Loucy (cell line): Measurements from ENCODE around the gene AKR7A2.

ENCODE experiments used
- H2AFZ ChIP-seq: fragments of 200-600 bp; sonication (generic); 2 replicates; pipeline ENCODE4 v1.6.0; 2016; ENCODE audit warnings: antibody characterized with exemption, mild to moderate bottlenecking, low read length, moderate library complexity
- H3F3A ChIP-seq: fragments of 200-600 bp; 2 replicates; pipeline ENCODE4 v1.6.0; 2016; ENCODE audit warnings: antibody characterized with exemption, low read depth, mild to moderate bottlenecking
- H3K27me3 ChIP-seq: fragments of 200-600 bp; sonication (generic); 2 replicates; pipeline ENCODE4 v1.6.1; 2014; ENCODE audit warnings: low read length, mild to moderate bottlenecking; ENCODE audit not compliant: insufficient read depth, poor library complexity, severe bottlenecking
- H3K36me3 ChIP-seq: fragments of 200-600 bp; sonication (generic); 2 replicates; pipeline ENCODE4 v1.6.1; 2016; ENCODE audit warnings: low read length; ENCODE audit not compliant: insufficient read depth
- H3K4me1 ChIP-seq: fragments of 200-600 bp; sonication (generic); 2 replicates; pipeline ENCODE4 v1.5.1; 2014; ENCODE audit warnings: low read length, mild to moderate bottlenecking; ENCODE audit not compliant: insufficient read depth, poor library complexity, severe bottlenecking
- H3K4me2 ChIP-seq: fragments of 200-600 bp; sonication (generic); 2 replicates; pipeline ENCODE4 v1.6.0; 2014; ENCODE audit warnings: antibody characterized with exemption, low read length, low read depth, mild to moderate bottlenecking; ENCODE audit not compliant: poor library complexity, severe bottlenecking
- H3K4me3 ChIP-seq: fragments of 200-600 bp; sonication (generic); 2 replicates; pipeline ENCODE4 v1.5.1; 2014; ENCODE audit warnings: low read length, mild to moderate bottlenecking, mixed read lengths; ENCODE audit not compliant: poor library complexity, severe bottlenecking
- H3K79me2 ChIP-seq: fragments of 200-600 bp; sonication (generic); 2 replicates; pipeline ENCODE4 v1.6.1; 2014; ENCODE audit warnings: low read length; ENCODE audit not compliant: insufficient read depth
- H3K9ac ChIP-seq: fragments of 200-600 bp; sonication (generic); 2 replicates; pipeline ENCODE4 v1.6.0; 2014; ENCODE audit warnings: mild to moderate bottlenecking, low read depth, low read length, moderate library complexity; ENCODE audit not compliant: poor library complexity, severe bottlenecking
- H3K9me2 ChIP-seq: fragments of 200-600 bp; sonication (generic); replicated peaks from 2 replicates; pipeline ENCODE4 v1.6.1; 2016; ENCODE audit warnings: low read depth, low read length, mixed read lengths
- H3K9me3 ChIP-seq: fragments of 200-600 bp; sonication (generic); 2 replicates; pipeline ENCODE4 v1.6.1; 2014; ENCODE audit warnings: mild to moderate bottlenecking, antibody characterized with exemption, low read length, low read depth; ENCODE audit not compliant: insufficient read depth
- H4K20me1 ChIP-seq: fragments of 200-600 bp; sonication (generic); 2 replicates; pipeline ENCODE4 v1.6.0; 2014; ENCODE audit warnings: antibody characterized with exemption, low read length, mild to moderate bottlenecking; ENCODE audit not compliant: insufficient read depth, poor library complexity, severe bottlenecking
- CTCF ChIP-seq: fragments of 200-600 bp; sonication (generic); conservative IDR thresholded peaks from 2 replicates; pipeline ENCODE4 v1.5.1; 2014; ENCODE audit warnings: mild to moderate bottlenecking, antibody characterized with exemption, low read length
- EZH2phosphoT487 ChIP-seq: fragments of 200-600 bp; IDR thresholded peaks from 2 replicates; pipeline ENCODE4 v1.6.1; 2018; ENCODE audit warnings: antibody characterized with exemption, mild to moderate bottlenecking, moderate library complexity, borderline replicate concordance

AKR7A2 gene

GRCh38 chr1:19255288-19255687 lies 56.7 kb downstream of the AKR7A2 start:
- Histone ChIP-seq H4K20me1 (peaks cover 17% of the 10 kb centered on the region), H3F3A (no peaks in the 10 kb centered on the region), H3K4me1 (peaks cover 22% of the 10 kb centered on the region)

GRCh38 chr1:19254416-19254815 lies 57.5 kb downstream of the AKR7A2 start:
- peaks cover 17% of the 10 kb centered on the region for H4K20me1 ChIP-seq
- peak overlapping the region; percentile 99 for H3K4me3 ChIP-seq
- H3K9me3 ChIP-seq = no peaks in the 10 kb centered on the region
- no peaks in the 10 kb centered on the region for H3K27me3 ChIP-seq
- H3K4me2 ChIP-seq = peak overlapping the region; percentile 98
- peaks cover 58% of the 10 kb centered on the region for H3K79me2 ChIP-seq
- no peak overlapping the region for H2AFZ ChIP-seq
- H3F3A ChIP-seq = no peaks in the 10 kb centered on the region
- peaks cover 30% of the 10 kb centered on the region; the same call in 1 of the 2 replicates for H3K36me3 ChIP-seq
- no peaks in the 10 kb centered on the region for H3K9me2 ChIP-seq
- TF ChIP-seq CTCF (no peak), EZH2phosphoT487 (no peak)
- H3K9ac ChIP-seq = no peak overlapping the region
- peaks cover 29% of the 10 kb centered on the region for H3K4me1 ChIP-seq

More at GRCh38 chr1:19255288-19255687, 56.7 kb downstream of the AKR7A2 start:
- Histone ChIP-seq H3K9me3 (no peaks in the 10 kb centered on the region), H3K36me3 (peaks cover 38% of the 10 kb centered on the region; the same call in 1 of the 2 replicates), H3K4me3 (no peak overlapping the region), H3K79me2 (peaks cover 49% of the 10 kb centered on the region), H3K27me3 (no peaks in the 10 kb centered on the region), H3K9ac (no peak overlapping the region), H3K4me2 (no peak overlapping the region), H2AFZ (no peak overlapping the region), H3K9me2 (no peaks in the 10 kb centered on the region)
- TF ChIP-seq CTCF = no peak
- no peak for TF ChIP-seq EZH2phosphoT487
